NCI-H2107 treated with DMSO at 0.1 percent for 48 hours (cell line): ENCODE measurements around the gene THSD4.

Experiments used
- DNase-seq: peaks from one replicate; lab custom pipeline; 2025; ENCODE audit not compliant: unreplicated experiment; lab: John Stamatoyannopoulos, UW

Gene THSD4

DNA sequence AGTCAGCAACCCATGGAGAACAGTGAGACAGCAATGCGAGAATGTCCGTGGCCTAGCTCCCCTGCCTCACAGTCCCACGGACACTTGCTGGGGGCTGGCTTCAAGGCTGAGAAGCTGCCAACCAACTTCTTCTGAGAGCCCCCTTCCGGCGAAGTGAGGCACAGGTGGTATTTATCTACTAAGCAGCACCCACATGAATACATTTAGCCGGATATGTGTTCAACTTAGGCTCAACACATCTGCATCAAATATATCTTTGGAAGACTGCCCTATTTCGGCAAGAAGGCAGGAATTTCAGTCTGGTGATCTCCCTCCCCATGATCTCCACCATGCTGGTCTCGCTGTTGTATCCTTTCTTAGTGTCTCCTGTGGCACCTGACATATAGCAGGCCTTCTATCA, 354.1 kb downstream of the THSD4 start:
- no peak for DNase-seq

DNA sequence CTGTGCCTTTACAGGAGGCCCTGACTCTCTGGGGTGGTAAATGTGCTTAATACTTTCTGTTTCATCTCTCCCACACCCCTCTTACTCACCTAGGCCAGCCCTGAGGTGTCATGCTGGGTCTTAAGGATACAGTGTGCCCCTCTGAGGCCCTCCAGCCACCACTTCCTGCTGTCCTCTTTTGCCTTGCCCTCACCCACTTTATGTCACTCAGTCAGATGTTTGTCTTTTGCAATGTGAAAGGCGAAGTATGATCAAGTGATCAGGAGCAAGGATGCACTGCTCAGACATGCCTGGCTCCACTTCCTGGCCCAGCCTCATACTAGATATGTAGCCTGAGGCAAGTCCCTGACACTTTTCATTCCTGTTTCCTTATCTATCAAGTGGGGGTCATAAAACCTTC, 356.1 kb downstream of the THSD4 start:
- DNase-seq = no peak

GRCh38 chr15:71472566-71472965, 357.3 kb downstream of the THSD4 start:
- DNase-seq = no peak

GRCh38 chr15:71473751-71474150, 358.5 kb downstream of the THSD4 start:
- no peak for DNase-seq

DNA sequence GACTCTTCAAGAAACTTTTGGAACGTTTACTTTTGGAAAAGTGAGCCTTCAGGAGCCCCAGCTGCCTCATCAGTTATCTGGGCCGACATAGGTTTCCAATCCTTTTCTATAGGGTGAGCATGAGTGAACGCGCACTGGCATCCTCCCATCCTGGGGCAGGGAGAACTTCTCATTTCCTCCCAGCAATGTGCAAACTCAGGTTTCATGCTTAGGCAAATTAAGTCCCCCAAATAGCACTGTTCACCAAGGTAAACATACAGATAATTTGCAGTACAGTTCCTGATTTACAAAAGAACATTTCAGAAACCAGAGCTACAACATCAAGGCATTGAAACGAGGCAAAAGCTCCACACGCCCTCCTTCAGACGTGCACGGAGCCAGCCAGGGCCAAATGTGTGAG, 361.6 kb downstream of the THSD4 start:
- no peak for DNase-seq

DNA sequence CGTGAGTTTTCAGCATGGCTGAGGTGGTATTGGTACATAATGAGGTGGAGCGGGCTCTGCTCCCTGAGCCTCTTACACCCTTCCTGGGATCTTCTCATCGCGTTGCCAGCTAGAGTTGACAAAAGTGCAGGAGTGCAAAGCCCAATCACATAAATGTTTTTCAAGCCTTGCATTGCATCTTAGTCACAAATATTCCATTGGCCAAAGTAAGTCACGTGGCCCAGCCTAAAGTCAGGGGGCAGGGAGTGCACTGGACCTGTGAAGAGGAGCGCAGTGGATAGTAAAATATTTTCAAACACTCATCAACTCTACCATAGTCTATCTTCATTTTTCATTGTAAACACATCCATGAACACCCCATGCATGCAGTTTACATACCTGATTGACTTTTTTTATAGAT, 365.3 kb downstream of the THSD4 start:
- DNase-seq = no peak

GRCh38 chr15:71484080-71484479, 368.8 kb downstream of the THSD4 start:
- no peak for DNase-seq

DNA sequence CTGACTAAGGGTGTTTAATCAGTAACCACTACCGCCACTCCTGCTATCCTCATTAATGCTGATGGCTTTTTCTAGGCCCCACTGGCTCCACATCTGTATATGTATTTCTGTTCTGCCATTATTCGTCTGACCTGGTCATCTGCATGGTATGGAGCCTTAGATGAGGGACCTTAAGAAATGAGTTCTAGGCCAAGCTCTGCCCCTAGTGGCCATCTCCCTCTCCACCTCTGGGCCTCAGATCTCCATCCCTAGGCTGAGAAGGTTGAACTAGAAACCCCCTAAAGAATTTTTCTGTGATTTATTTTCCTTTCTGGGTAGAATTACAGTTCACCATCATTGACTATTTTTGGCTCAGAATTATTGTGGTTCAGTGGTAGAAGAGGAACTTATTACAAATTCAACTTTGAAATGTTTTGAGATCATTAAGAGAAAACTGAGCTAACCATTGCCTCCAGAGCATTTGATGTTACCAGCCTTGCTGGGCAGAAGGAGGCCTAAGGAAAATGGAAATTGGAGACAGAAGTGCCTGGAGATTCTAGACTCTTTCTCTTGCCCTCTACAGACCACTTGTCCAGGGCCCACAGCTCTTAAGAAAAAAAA, 369.9 kb downstream of the THSD4 start:
- DNase-seq = no peak

DNA sequence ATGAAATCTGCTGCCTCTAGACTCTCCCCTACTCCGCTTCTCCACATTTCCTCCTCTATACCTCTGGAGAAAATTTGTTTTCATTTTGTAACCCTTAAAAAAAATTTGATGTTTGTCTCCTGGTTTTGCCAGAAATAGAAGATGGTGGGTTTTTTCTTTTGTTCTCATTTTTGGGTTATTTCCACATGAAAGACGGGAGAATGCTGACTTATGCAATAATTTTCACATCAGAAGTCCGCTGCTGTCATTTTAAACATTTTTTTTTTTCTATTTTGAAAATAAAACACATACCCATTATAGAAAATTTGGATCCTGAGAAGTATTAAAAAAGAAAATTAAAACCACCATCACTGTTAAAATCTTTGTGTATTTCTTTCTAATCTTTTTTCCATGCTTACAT, 374.3 kb downstream of the THSD4 start:
- DNase-seq = no peak

GRCh38 chr15:71493526-71493925, 378.3 kb downstream of the THSD4 start:
- DNase-seq = no peak

GRCh38 chr15:71494563-71495397, 379.5 kb downstream of the THSD4 start:
- no peak for DNase-seq

DNA sequence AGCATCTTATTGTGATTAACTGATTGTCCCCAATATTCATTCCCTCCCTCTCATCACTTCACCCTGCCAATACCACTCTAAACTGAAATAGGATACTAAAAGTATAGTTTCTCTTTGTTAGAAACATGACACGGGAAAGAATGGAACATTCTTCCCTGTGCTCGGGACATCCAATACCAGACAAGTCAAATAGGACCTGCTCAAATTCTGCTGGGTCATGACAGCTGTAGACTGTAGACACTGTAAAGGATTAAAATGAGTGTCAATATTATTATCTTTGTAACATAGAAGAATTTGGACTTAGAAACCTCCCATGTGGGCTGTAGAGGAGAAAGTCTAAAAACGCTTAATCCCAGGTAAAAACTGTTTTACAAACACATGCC, 380.1 kb downstream of the THSD4 start:
- DNase-seq = no peak

DNA sequence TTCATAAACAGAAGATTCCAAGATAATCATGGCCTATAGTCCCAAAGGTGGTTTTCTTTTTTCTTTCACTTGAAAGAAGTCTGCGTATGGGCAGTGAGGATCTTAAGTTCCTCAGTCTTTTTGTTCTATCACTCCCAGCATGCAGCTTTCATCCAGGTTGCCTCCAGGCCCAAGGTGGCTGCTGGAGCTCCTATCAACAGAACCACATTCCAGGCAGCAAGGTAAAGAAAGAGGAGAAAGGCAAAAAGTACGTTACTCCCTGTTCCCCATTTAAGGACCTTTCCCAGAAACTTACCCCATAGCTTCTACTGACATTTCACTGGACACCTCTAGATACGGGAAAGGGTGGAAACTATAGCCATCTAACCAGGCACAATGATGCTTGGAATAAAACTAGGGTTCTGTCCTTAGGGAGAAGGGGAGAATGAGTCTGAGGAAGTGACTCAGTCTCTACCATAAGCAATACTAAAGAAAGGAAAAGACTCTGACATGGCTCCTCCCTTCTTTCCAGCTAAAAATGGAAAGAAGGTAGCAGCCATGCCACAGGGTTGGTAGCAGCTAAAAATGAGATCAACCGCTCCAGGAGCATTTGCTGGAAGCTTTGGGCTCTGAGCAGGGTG, 381.2 kb downstream of the THSD4 start:
- DNase-seq = no peak

GRCh38 chr15:71501344-71502076, 386.2 kb downstream of the THSD4 start:
- DNase-seq = no peak

DNA sequence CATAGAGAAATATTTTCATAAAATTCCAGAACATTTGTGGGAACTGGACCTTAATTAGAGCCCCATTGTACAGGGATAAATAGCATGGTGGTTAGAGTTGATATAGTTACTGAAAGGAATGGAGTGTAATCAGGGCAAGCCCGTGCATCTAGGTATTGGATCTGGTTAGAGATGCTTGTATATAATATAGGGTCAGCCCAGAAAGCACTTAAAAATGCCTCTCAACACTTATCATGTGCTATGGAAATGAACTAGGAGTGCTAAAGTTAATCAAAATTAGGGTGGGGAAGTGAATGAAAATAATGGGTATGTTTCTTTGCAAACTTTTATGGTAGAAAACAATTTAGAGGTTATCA, 386.8 kb downstream of the THSD4 start:
- no peak for DNase-seq

DNA sequence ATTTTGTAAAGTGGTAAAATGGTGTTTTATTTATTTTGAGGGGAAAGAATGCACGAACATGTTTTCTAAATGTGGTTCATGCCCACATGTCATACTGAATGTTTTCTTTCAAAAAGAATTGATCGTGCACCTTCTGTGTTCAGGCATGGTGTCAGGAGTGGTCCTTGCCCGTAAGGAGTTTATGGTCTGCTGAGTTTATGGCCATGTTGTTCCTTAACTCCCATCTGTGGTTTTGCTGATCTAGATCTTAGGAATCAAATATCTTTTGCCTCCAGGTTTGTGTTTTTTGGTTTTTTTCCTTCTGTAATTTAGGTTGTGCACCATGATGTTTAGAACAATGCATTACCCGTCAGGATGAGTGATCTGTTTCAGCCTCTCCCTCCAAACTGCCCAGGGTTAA, 390.7 kb downstream of the THSD4 start:
- no peak for DNase-seq

GRCh38 chr15:71506946-71507345, 391.7 kb downstream of the THSD4 start:
- no peak for DNase-seq

DNA sequence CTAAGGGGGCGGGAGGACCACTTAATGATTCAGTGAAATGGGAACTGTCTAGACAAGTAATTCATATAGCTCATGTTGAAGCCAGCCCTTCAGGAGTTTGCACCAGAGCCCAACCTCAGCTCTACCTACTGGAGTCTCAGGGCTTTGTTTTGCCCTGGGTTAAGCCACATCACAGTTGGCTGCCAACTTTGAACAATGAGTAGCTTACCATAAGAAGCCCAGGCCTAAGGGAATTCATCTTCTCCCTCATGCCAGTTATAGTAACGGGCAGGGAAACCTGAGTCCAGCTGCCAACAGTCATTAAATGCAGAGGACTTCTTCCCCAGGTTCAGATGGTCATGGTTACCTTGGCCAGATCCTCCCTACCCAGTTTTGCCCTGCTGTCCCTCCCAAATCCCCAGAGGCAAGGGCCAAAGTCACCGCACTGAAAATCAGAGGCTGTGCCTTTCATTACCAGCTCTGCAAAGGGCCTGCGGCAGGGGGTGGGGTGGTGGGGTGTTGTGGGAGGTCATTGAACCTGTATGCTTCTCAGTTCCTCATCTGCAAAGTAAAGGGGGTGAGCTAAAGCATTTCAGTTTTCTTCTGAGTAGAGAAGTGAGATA, 392.9 kb downstream of the THSD4 start:
- DNase-seq = no peak

GRCh38 chr15:71509139-71509538, 393.9 kb downstream of the THSD4 start:
- no peak for DNase-seq

GRCh38 chr15:71510763-71511162, 395.5 kb downstream of the THSD4 start:
- no peak for DNase-seq
